H9 (cell line): ENCODE measurements around the gene MTA1. TPM values are rescaled to one million over a fixed set of nuclear protein-coding genes. Genes with fewer than 3 reads are reported as not detected.
A peak's percentile ranks its signal among the peaks of the same experiment; 100 is the strongest.

Source experiments
- DNase-seq: peaks from one replicate; pipeline ENCODE4 v3.0.0-alpha.2; 2017
- H2AFZ ChIP-seq: one replicate; pipeline ENCODE4 v1.6.1; 2013; ENCODE audit warnings: mild to moderate bottlenecking, low read length, control low read depth, moderate library complexity
- H2AK5ac ChIP-seq: 2 replicates; pipeline ENCODE4 v1.6.1; 2013; ENCODE audit warnings: low read length, control low read depth, mixed read lengths; ENCODE audit not compliant: insufficient read length
- H2BK120ac ChIP-seq: one replicate; pipeline ENCODE4 v1.6.1; 2013; ENCODE audit warnings: low read depth, mild to moderate bottlenecking, low read length, control low read depth, inconsistent platforms; ENCODE audit not compliant: poor library complexity, severe bottlenecking
- H2BK12ac ChIP-seq: 2 replicates; pipeline ENCODE4 v1.6.1; 2013; ENCODE audit warnings: low read length, control low read depth, mixed read lengths, low read depth; ENCODE audit not compliant: insufficient read length
- H2BK15ac ChIP-seq: 2 replicates; pipeline ENCODE4 v1.6.1; 2013; ENCODE audit warnings: low read depth, low read length, control low read depth
- H2BK20ac ChIP-seq: one replicate; pipeline ENCODE4 v1.6.1; 2013; ENCODE audit warnings: low read depth, mild to moderate bottlenecking, low read length, control low read depth, inconsistent platforms; ENCODE audit not compliant: poor library complexity, severe bottlenecking
- H2BK5ac ChIP-seq: 2 replicates; pipeline ENCODE4 v1.6.1; 2013; ENCODE audit warnings: low read length, control low read depth, mixed read lengths; ENCODE audit not compliant: insufficient read length
- H3K14ac ChIP-seq: 2 replicates; pipeline ENCODE4 v1.6.1; 2013; ENCODE audit warnings: low read length, control low read depth; ENCODE audit not compliant: insufficient read depth
- H3K18ac ChIP-seq: 2 replicates; pipeline ENCODE4 v1.6.1; 2013; ENCODE audit warnings: low read depth, mild to moderate bottlenecking, mixed read lengths, low read length, control low read depth; ENCODE audit not compliant: insufficient read length
- H3K23ac ChIP-seq: 2 replicates; pipeline ENCODE4 v1.6.1; 2013; ENCODE audit warnings: low read length, control low read depth, mixed read lengths, low read depth; ENCODE audit not compliant: insufficient read length
- H3K23me2 ChIP-seq: 2 replicates; pipeline ENCODE4 v1.6.1; 2013; ENCODE audit warnings: low read depth, mild to moderate bottlenecking, mixed read lengths, low read length, control low read depth; ENCODE audit not compliant: insufficient read length, poor library complexity, severe bottlenecking
- H3K27ac ChIP-seq: 2 replicates; pipeline ENCODE4 v1.5.1; 2013; ENCODE audit warnings: low read length, control low read depth, mixed read lengths, low read depth; ENCODE audit not compliant: insufficient read length
- H3K27me3 ChIP-seq: 2 replicates; pipeline ENCODE4 v1.6.1; 2013; ENCODE audit warnings: low read length, control low read depth, inconsistent platforms; ENCODE audit not compliant: insufficient read depth
- H3K4ac ChIP-seq: 2 replicates; pipeline ENCODE4 v1.6.1; 2013; ENCODE audit warnings: low read depth, mild to moderate bottlenecking, control low read depth, inconsistent platforms, low read length, moderate library complexity
- H3K4me1 ChIP-seq: 2 replicates; pipeline ENCODE4 v1.6.1; 2013; ENCODE audit warnings: low read length, control low read depth, inconsistent platforms; ENCODE audit not compliant: insufficient read depth
- H3K4me2 ChIP-seq: 2 replicates; pipeline ENCODE4 v1.6.1; 2013; ENCODE audit warnings: low read length, control low read depth, mixed read lengths; ENCODE audit not compliant: insufficient read length, insufficient read depth
- H3K56ac ChIP-seq: 2 replicates; pipeline ENCODE4 v1.6.1; 2013; ENCODE audit warnings: low read depth, mild to moderate bottlenecking, mixed read lengths, low read length, control low read depth; ENCODE audit not compliant: insufficient read length
- H3K79me1 ChIP-seq: 2 replicates; pipeline ENCODE4 v1.6.1; 2013; ENCODE audit warnings: low read depth, mild to moderate bottlenecking, moderate library complexity, low read length, control low read depth, inconsistent platforms; ENCODE audit not compliant: insufficient read depth, poor library complexity, severe bottlenecking
- H3K79me2 ChIP-seq: 2 replicates; pipeline ENCODE4 v1.6.1; 2013; ENCODE audit warnings: low read length, control low read depth, inconsistent platforms; ENCODE audit not compliant: insufficient read depth
- H3K9ac ChIP-seq: 2 replicates; pipeline ENCODE4 v1.6.1; 2013; ENCODE audit warnings: low read length, control low read depth, mixed read lengths; ENCODE audit not compliant: insufficient read length; ENCODE audit errors: extremely low read depth
- H3K9me3 ChIP-seq: one replicate; pipeline ENCODE4 v1.6.1; 2013; ENCODE audit warnings: low read depth, low read length, inconsistent platforms; ENCODE audit not compliant: control insufficient read depth
- H3T11ph ChIP-seq: one replicate; pipeline ENCODE4 v1.6.1; 2013; ENCODE audit warnings: mild to moderate bottlenecking, low read length, control low read depth, inconsistent platforms
- H4K20me1 ChIP-seq: one replicate; pipeline ENCODE4 v1.6.1; 2013; ENCODE audit not compliant: control insufficient read depth, insufficient read length, insufficient read depth
- H4K5ac ChIP-seq: 2 replicates; pipeline ENCODE4 v1.6.1; 2013; ENCODE audit warnings: low read depth, mild to moderate bottlenecking, mixed read lengths, low read length, control low read depth; ENCODE audit not compliant: insufficient read length
- H4K8ac ChIP-seq: replicated peaks from 2 replicates; pipeline ENCODE4 v1.6.1; 2013; ENCODE audit warnings: low read length, control low read depth, mixed read lengths, low read depth; ENCODE audit not compliant: insufficient read length
- H4K91ac ChIP-seq: 2 replicates; pipeline ENCODE4 v1.6.1; 2013; ENCODE audit warnings: low read depth, mild to moderate bottlenecking, moderate library complexity, mixed read lengths, low read length, control low read depth; ENCODE audit not compliant: insufficient read length
- H3K27ac Mint-ChIP-seq, 3 experiments: 2 replicates in 2 of 3; 3 replicates in 1 of 3; pipeline ENCODE4 v1.8.0; 2020 to 2021; ENCODE audit warnings: mixed read lengths in 3 of 3, mild to moderate bottlenecking in 1 of 3, moderate library complexity in 1 of 3
- H3K27me3 Mint-ChIP-seq: 2 replicates; pipeline ENCODE4 v1.8.0; 2021; ENCODE audit warnings: low read depth, mild to moderate bottlenecking, moderate library complexity, mixed read lengths
- H3K36me3 Mint-ChIP-seq, 3 experiments: 2 replicates in 2 of 3; 3 replicates in 1 of 3; pipeline ENCODE4 v1.8.0; 2020 to 2021; ENCODE audit warnings: low read depth in 3 of 3, mixed read lengths in 3 of 3; ENCODE audit not compliant: insufficient read depth in 1 of 3
- H3K4me1 Mint-ChIP-seq, 2 experiments: 2 replicates each; pipeline ENCODE4 v1.8.0; 2020; ENCODE audit warnings: mixed read lengths in 2 of 2
- H3K4me3 Mint-ChIP-seq, 2 experiments: 2 replicates in 1 of 2; 3 replicates in 1 of 2; pipeline ENCODE4 v1.8.0; 2020 to 2021; ENCODE audit warnings: mild to moderate bottlenecking in 2 of 2, mixed read lengths in 2 of 2, moderate library complexity in 1 of 2
- H3K9me3 Mint-ChIP-seq, 2 experiments: 2 replicates in 1 of 2; 3 replicates in 1 of 2; pipeline ENCODE4 v1.8.0; 2020; ENCODE audit warnings: mild to moderate bottlenecking in 2 of 2, mixed read lengths in 2 of 2, moderate library complexity in 1 of 2
- WGBS: extraction: QIAGEN DNeasy Blood & Tissue Kit; methylation state at CpG from one replicate; pipeline ENCODE4 v1.1.7; 2013; ENCODE audit warnings: missing lambda C conversion rate, low lambda C conversion rate, mixed read lengths; ENCODE audit not compliant: insufficient read length; ENCODE audit errors: extremely low coverage; 5-methylcytosine and 5-hydroxymethylcytosine counted together
- total RNA-seq: library from RNA; stranded (reverse); gene quantifications from 2 replicates; pipeline ENCODE4 v1.2.1, GENCODE V29; 2021
- TF ChIP-seq, protein P1 (sequence below): fragments of 200-600 bp; sonication (generic); conservative IDR thresholded peaks from 3 replicates; pipeline ENCODE4 v1.8.0; 2021; ENCODE audit warnings: antibody characterized with exemption, mild to moderate bottlenecking

Gene MTA1
- total RNA-seq, 1 experiment from 2014 or later = 230 TPM

DNA sequence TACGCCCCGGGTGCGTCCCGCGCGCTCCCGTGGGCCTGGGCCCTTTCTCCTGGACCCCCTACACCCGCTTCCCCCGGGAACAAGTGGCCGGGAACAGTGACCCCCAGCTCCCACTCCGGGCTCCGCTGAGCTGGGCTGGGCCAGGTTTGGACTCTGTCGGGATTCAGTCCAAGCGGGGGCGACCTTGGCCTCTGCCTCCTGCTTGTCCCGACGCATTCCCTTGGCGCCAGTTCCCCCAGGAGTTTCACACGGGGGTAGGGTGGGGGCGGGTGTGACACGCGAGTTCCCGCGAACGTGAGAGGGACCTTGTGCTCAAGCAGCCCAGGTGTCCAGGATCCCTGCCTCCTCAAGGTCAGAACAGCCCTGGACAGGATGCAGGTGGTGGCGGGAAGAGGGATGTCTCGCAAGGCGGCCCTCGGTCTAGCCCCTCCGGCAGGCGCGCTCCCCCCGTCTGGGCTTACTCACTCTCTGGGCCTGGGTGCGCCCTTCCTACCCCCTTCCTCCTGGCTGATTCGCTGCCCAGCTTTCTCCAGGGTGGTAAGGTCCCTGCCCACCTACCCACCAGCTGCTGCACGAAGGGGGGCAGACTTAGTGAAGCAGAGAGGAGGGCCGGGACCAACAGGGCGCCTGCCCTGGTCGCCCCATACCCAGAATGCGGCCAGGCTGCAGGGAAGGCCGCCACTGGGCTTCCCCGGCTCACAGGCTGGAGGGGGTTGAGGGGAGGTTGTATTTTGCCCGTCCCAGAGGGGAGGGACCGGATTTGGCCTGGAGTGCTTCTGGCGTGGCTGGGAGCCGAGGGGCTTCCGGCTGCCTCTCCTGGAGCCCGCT, 55.9 kb downstream of the MTA1 start:
- H3K14ac ChIP-seq = no peak overlapping the region
- H3K4ac ChIP-seq = no peak overlapping the region
- H3K9me3 Mint-ChIP-seq = peaks cover 0 to 3% of the 10 kb centered on the region in 2 experiments; a peak in 1 of 5 replicates
- peak overlapping the region; percentile 25 for H3K4me2 ChIP-seq
- H3T11ph ChIP-seq = no peak overlapping the region
- peak overlapping the region; percentile 48 to 73 for H3K4me3 Mint-ChIP-seq
- H2BK5ac ChIP-seq = no peak overlapping the region
- H3K9ac ChIP-seq = no peak overlapping the region
- H4K20me1 ChIP-seq = no peaks in the 10 kb centered on the region
- H3K4me1 ChIP-seq = no peaks in the 10 kb centered on the region; the same call in 1 of the 2 replicates
- no peak overlapping the region for H3K27ac ChIP-seq
- peaks cover 8% of the 10 kb centered on the region for H3K23me2 ChIP-seq
- no peaks in the 10 kb centered on the region for H3K79me2 ChIP-seq
- H2BK15ac ChIP-seq = no peak overlapping the region
- WGBS = no CpG with 5 or more reads among the region's 48 CpGs
- no peak overlapping the region for H4K5ac ChIP-seq
- no peak overlapping the region for H3K56ac ChIP-seq
- no peak overlapping the region for H2AK5ac ChIP-seq
- H3K23ac ChIP-seq = no peak overlapping the region
- no peak overlapping the region for H2BK120ac ChIP-seq
- H3K79me1 ChIP-seq = no peaks in the 10 kb centered on the region
- peak overlapping the region; percentile 29 for H2BK12ac ChIP-seq
- H4K8ac ChIP-seq = no peak overlapping the region
- H3K27ac Mint-ChIP-seq = no peak overlapping the region
- H3K9me3 ChIP-seq = no peaks in the 10 kb centered on the region
- no peak overlapping the region for H2BK20ac ChIP-seq
- TF ChIP-seq, protein P1, sequence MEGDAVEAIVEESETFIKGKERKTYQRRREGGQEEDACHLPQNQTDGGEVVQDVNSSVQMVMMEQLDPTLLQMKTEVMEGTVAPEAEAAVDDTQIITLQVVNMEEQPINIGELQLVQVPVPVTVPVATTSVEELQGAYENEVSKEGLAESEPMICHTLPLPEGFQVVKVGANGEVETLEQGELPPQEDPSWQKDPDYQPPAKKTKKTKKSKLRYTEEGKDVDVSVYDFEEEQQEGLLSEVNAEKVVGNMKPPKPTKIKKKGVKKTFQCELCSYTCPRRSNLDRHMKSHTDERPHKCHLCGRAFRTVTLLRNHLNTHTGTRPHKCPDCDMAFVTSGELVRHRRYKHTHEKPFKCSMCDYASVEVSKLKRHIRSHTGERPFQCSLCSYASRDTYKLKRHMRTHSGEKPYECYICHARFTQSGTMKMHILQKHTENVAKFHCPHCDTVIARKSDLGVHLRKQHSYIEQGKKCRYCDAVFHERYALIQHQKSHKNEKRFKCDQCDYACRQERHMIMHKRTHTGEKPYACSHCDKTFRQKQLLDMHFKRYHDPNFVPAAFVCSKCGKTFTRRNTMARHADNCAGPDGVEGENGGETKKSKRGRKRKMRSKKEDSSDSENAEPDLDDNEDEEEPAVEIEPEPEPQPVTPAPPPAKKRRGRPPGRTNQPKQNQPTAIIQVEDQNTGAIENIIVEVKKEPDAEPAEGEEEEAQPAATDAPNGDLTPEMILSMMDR = no peak
- no peak overlapping the region for H2AFZ ChIP-seq
- H4K91ac ChIP-seq = no peak overlapping the region
- H3K27me3 ChIP-seq = peaks cover 33% of the 10 kb centered on the region
- peaks cover 0 to 22% of the 10 kb centered on the region in 2 experiments; a peak in 2 of 4 replicates for H3K4me1 Mint-ChIP-seq
- H3K27me3 Mint-ChIP-seq = peaks cover 47% of the 10 kb centered on the region
- peak overlapping the region; percentile 8 for H3K18ac ChIP-seq
- peak; percentile 67 for DNase-seq
- H3K36me3 Mint-ChIP-seq = no peaks in the 10 kb centered on the region
